ENCODE results near the gene RANBP9.
A peak's percentile ranks its signal among the peaks of the same experiment; 100 is the strongest.

The RANBP9 gene

GRCh38 chr6:13575377-13575775 is 136.3 kb downstream of the RANBP9 start:
- no peak for DNase-seq (ENCODE audit: low read depth)
- TF ChIP-seq CTCF (conservative IDR thresholded peaks at IDR 0.05; ENCODE audit: control insufficient read depth, insufficient read depth, low read depth, low read length), result peak; percentile 78
- H3K4me3 ChIP-seq (ENCODE audit: control insufficient read depth, low read depth, low read length), result peak overlapping the region; percentile 82

- peak; percentile 72 for DNase-seq (ENCODE audit: low read depth)
Measured at GRCh38 chr6:13574571-13575376, 136.9 kb downstream of the RANBP9 start, which contains the start of gene SIRT5. TSS of gene SIRT5 (plus strand) at chr6:13574601. CDS start at chr6:13584111, 9,510 bp downstream.

GRCh38 chr6:13574149-13574570 is 137.5 kb downstream of the RANBP9 start:
- peak overlapping the region; percentile 82 for H3K4me3 ChIP-seq (ENCODE audit: control insufficient read depth, low read depth, low read length)
- DNase-seq (ENCODE audit: low read depth), result peak; percentile 86
- TF ChIP-seq CTCF (conservative IDR thresholded peaks at IDR 0.05; ENCODE audit: control insufficient read depth, insufficient read depth, low read depth, low read length), result peak; percentile 32

More at GRCh38 chr6:13574571-13575376, 136.9 kb downstream of the RANBP9 start, which contains the start of gene SIRT5:
- H3K4me3 ChIP-seq (ENCODE audit: control insufficient read depth, low read depth, low read length), result peak within 1 kb of the TSS; percentile 82
- TF ChIP-seq CTCF (conservative IDR thresholded peaks at IDR 0.05; ENCODE audit: control insufficient read depth, insufficient read depth, low read depth, low read length), result no peak

- H3K4me3 ChIP-seq (ENCODE audit: control insufficient read depth, low read depth, low read length), result peak overlapping the region; percentile 82
- DNase-seq (ENCODE audit: low read depth), result peak; percentile 65
- TF ChIP-seq CTCF (conservative IDR thresholded peaks at IDR 0.05; ENCODE audit: control insufficient read depth, insufficient read depth, low read depth, low read length), result no peak
Measured at GRCh38 chr6:13573669-13574110, 137.9 kb downstream of the RANBP9 start.

DNA sequence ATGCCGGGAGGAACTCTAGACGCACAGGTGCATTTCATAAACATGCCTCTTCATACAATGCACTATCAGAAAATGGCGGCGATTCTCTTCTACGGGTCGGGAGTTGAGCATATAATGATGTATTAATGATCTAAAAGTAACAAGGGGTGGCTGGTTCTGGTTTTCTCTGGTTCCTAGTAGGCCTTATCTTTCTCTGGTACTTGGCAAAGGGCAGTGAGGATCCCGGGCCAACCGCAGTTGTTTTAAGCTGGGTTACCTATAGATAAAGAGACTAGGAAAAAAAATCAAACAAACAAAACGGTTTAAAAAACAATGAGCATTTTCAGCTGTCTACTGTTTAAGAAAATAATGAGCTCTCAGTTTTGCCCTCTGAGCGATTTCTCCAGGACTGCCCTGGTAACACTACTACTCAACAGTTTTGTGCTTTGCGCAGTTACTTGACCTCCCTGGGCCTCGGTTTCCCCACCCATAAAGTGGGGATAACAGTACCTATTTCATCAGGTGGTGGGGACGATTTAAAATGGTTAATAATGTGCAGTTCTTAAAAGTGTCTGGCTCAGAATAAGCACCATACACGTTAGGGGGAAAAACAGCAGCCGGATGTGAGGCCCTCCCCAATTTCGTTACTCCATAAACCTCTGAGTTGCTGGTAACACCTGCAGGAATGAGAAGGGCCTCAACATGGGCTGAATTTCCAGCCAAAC is 138.5 kb downstream of the RANBP9 start:
- no peak for TF ChIP-seq CTCF (conservative IDR thresholded peaks at IDR 0.05; ENCODE audit: control insufficient read depth, insufficient read depth, low read depth, low read length)
- H3K4me3 ChIP-seq (ENCODE audit: control insufficient read depth, low read depth, low read length), result peak overlapping the region; percentile 82
- DNase-seq (ENCODE audit: low read depth), result no peak

- DNase-seq (ENCODE audit: low read depth), result no peak
- TF ChIP-seq CTCF (conservative IDR thresholded peaks at IDR 0.05; ENCODE audit: control insufficient read depth, insufficient read depth, low read depth, low read length), result no peak
Measured at GRCh38 chr6:13572240-13572639, 139.4 kb downstream of the RANBP9 start.

More at GRCh38 chr6:13572240-13572639, 139.4 kb downstream of the RANBP9 start:
- H3K4me3 ChIP-seq (ENCODE audit: control insufficient read depth, low read depth, low read length), result no peak overlapping the region

All from fibroblast of mammary gland (primary cell).